Transverse colon (tissue), 3 donors: ENCODE results near the gene FKBP1A.

Experiments used
- POLR2A ChIP-seq: fragments of 450-650 bp; IDR thresholded peaks from one replicate; pipeline ENCODE4 v1.6.1; 2016; ENCODE audit warnings: antibody characterized with exemption, mild to moderate bottlenecking, moderate library complexity
- TF ChIP-seq, protein P1 (sequence below), 5 experiments: fragments of 200-600 bp in 3 of 5; fragments of 450-650 bp in 2 of 5; sonication (generic) in 3 of 5; IDR thresholded peaks; 1 replicate in 2 of 5; 2 replicates in 3 of 5; pipeline ENCODE4 v1.5.1; 2016 to 2017; ENCODE audit warnings: antibody characterized with exemption in 5 of 5, inconsistent platforms in 3 of 5, mild to moderate bottlenecking in 2 of 5, moderate library complexity in 1 of 5

DNA sequence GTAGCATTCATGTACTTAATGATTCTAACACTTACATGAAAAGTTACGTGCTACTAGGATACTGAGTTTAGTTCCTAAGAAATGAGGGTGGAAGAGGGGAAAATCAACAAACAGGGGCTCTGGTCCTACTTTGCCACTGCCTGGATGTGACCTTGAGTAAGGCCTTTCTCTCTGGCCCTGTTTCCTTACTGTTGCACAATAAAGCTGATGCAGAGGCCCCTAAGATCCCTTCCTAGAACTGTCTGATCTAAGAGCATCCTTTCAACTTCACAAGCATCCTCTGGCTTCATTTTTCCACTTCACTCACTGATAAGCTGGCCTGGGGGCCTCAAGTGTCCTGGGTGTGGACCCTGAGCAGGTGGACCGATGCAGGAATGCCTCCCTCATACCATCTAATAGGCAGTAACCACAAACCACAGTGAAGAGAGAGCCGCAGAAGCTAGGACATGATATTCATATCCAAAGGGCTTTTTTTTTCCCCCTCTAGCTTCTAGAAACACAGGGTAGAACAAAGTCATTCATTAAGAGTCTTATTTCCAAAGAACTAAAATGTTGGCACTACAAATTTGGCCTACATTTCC is 21.6 kb downstream of the FKBP1A start:
- TF ChIP-seq, protein P1, sequence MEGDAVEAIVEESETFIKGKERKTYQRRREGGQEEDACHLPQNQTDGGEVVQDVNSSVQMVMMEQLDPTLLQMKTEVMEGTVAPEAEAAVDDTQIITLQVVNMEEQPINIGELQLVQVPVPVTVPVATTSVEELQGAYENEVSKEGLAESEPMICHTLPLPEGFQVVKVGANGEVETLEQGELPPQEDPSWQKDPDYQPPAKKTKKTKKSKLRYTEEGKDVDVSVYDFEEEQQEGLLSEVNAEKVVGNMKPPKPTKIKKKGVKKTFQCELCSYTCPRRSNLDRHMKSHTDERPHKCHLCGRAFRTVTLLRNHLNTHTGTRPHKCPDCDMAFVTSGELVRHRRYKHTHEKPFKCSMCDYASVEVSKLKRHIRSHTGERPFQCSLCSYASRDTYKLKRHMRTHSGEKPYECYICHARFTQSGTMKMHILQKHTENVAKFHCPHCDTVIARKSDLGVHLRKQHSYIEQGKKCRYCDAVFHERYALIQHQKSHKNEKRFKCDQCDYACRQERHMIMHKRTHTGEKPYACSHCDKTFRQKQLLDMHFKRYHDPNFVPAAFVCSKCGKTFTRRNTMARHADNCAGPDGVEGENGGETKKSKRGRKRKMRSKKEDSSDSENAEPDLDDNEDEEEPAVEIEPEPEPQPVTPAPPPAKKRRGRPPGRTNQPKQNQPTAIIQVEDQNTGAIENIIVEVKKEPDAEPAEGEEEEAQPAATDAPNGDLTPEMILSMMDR (IDR thresholded peaks at IDR 0.05): no peak
- TF ChIP-seq POLR2A: no peak
